ENCODE measurements around the gene NOS3. TPM values are rescaled to one million over a fixed set of nuclear protein-coding genes. Genes with fewer than 3 reads are reported as not detected.

The NOS3 gene
- total and polyA plus RNA-seq, 7 donors, result 1.4 to 13.2 (median 5.8) TPM

DNA sequence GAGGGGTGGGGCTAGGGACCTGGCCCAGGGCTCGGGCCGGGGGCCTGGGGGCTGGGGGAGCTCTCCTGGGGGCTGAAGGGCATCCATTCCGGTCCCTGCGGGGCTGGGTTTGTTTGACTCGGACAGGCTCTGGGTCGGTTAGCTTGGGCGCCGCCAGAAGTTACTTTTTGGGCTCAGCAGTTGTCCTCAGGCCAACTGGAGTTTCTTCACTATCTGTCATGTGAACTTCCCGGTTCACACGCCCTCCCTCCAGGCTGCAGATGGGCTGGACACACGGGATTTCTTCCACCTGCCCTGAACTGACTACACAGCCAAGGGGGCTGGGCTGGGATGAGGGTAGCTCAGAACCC, 72.4 kb downstream of the NOS3 start:
- H3K4me1 ChIP-seq, result peaks cover 25% of the 10 kb centered on the region
- peaks cover 12 to 43% of the 10 kb centered on the region in 2 donors for H3K36me3 ChIP-seq (ENCODE audit: insufficient read depth in 1 of 2, low read depth in 1 of 2)
- TF ChIP-seq, protein P1, sequence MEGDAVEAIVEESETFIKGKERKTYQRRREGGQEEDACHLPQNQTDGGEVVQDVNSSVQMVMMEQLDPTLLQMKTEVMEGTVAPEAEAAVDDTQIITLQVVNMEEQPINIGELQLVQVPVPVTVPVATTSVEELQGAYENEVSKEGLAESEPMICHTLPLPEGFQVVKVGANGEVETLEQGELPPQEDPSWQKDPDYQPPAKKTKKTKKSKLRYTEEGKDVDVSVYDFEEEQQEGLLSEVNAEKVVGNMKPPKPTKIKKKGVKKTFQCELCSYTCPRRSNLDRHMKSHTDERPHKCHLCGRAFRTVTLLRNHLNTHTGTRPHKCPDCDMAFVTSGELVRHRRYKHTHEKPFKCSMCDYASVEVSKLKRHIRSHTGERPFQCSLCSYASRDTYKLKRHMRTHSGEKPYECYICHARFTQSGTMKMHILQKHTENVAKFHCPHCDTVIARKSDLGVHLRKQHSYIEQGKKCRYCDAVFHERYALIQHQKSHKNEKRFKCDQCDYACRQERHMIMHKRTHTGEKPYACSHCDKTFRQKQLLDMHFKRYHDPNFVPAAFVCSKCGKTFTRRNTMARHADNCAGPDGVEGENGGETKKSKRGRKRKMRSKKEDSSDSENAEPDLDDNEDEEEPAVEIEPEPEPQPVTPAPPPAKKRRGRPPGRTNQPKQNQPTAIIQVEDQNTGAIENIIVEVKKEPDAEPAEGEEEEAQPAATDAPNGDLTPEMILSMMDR (IDR thresholded peaks at IDR 0.05), result no peak
- peak overlapping the region; percentile 69 for H3K27ac ChIP-seq
- intact Hi-C loops (cut with DNase I), result no loop called here
- H3K9me3 ChIP-seq, result no peaks in the 10 kb centered on the region
- peak overlapping the region; percentile 28 for H3K4me3 ChIP-seq
- ATAC-seq, result peak; percentile 7 to 31 (median 15)
- WGBS, 3 donors, result 41 to 63% (median 46%) methylated on average over 11 of the region's 11 CpGs
- peak; percentile 64 to 71 for DNase-seq
- no peaks in the 10 kb centered on the region for H3K27me3 ChIP-seq (ENCODE audit: insufficient read depth in 3 of 3, low read length in 2 of 3)

Other genes starting within 250 kb of the NOS3 start
- 10 to 100 TPM in 1 of 4 donors, 1 to 10 TPM in 3; 3.4 to 15.9 (median 4.9) TPM for gene TMEM176B, start 190.7 kb upstream of the NOS3 start, total RNA-seq
- 1 to 10 TPM; 2.2 to 5.6 (median 3.9) TPM for gene TMEM176B, start 190.7 kb upstream of the NOS3 start, polyA plus RNA-seq
- 10 to 100 TPM in 1 of 4 donors, 1 to 10 TPM in 3; 2.9 to 13.7 (median 4.2) TPM for gene TMEM176A, start 190.2 kb upstream of the NOS3 start, total RNA-seq
- gene TMEM176A, start 190.2 kb upstream of the NOS3 start, polyA plus RNA-seq, result 1 to 10 TPM; 2.3 to 3.2 (median 3.0) TPM
- gene AOC1, start 138.5 kb upstream of the NOS3 start, total RNA-seq, result under 1 TPM in 1 of 4 donors, not detected in 3; 0.08 TPM
- gene AOC1, start 138.5 kb upstream of the NOS3 start, polyA plus RNA-seq, result under 1 TPM in 1 of 3 donors, not detected in 2; 0.25 TPM
- under 1 TPM; 0.21 to 0.39 (median 0.22) TPM for gene KCNH2, start 12.7 kb upstream of the NOS3 start, total RNA-seq
- under 1 TPM; 0.18 to 0.48 (median 0.20) TPM for gene KCNH2, start 12.7 kb upstream of the NOS3 start, polyA plus RNA-seq
- gene ATG9B, start 33.5 kb downstream of the NOS3 start, total RNA-seq, result not detected
- under 1 TPM; 0.12 to 0.18 (median 0.18) TPM for gene ATG9B, start 33.5 kb downstream of the NOS3 start, polyA plus RNA-seq
- gene ABCB8, start 37.4 kb downstream of the NOS3 start, total RNA-seq, result 10 to 100 TPM; 13.2 to 20.7 (median 19.2) TPM
- 10 to 100 TPM in 2 of 3 donors, 1 to 10 TPM in 1; 9.3 to 16.6 (median 12.9) TPM for gene ABCB8, start 37.4 kb downstream of the NOS3 start, polyA plus RNA-seq
- 1 to 10 TPM; 2.1 to 6.2 (median 3.9) TPM for gene ASIC3, start 57.5 kb downstream of the NOS3 start, total RNA-seq
- 1 to 10 TPM; 1.8 to 5.0 (median 1.8) TPM for gene ASIC3, start 57.5 kb downstream of the NOS3 start, polyA plus RNA-seq
- gene CDK5, start 66.9 kb downstream of the NOS3 start, total RNA-seq, result 1 to 10 TPM; 3.8 to 6.4 (median 5.4) TPM
- gene CDK5, start 66.9 kb downstream of the NOS3 start, polyA plus RNA-seq, result 10 to 100 TPM in 1 of 3 donors, 1 to 10 TPM in 2; 5.7 to 15.2 (median 6.2) TPM
- gene SLC4A2, start 68.6 kb downstream of the NOS3 start, total RNA-seq, result 10 to 100 TPM; 26.5 to 36.0 (median 31.3) TPM
- 10 to 100 TPM; 26.9 to 39.8 (median 33.5) TPM for gene SLC4A2, start 68.6 kb downstream of the NOS3 start, polyA plus RNA-seq
- gene FASTK, start 89.8 kb downstream of the NOS3 start, total RNA-seq, result 100 to 1,000 TPM in 3 of 4 donors, 10 to 100 TPM in 1; 87.1 to 126 (median 111) TPM
- 100 to 1,000 TPM; 132 to 194 (median 151) TPM for gene FASTK, start 89.8 kb downstream of the NOS3 start, polyA plus RNA-seq
- gene TMUB1, start 92.5 kb downstream of the NOS3 start, total RNA-seq, result 10 to 100 TPM; 41.7 to 55.5 (median 44.4) TPM
- 100 to 1,000 TPM in 1 of 3 donors, 10 to 100 TPM in 2; 76.9 to 121 (median 85.3) TPM for gene TMUB1, start 92.5 kb downstream of the NOS3 start, polyA plus RNA-seq
- 10 to 100 TPM; 39.3 to 52.2 (median 51.4) TPM for gene AGAP3, start 95.5 kb downstream of the NOS3 start, total RNA-seq
- 10 to 100 TPM; 38.4 to 75.3 (median 44.7) TPM for gene AGAP3, start 95.5 kb downstream of the NOS3 start, polyA plus RNA-seq
- 1 to 10 TPM in 1 of 4 donors, under 1 TPM in 2, not detected in 1; 0.38 to 1.9 (median 0.91) TPM for gene GBX1, start 176.7 kb downstream of the NOS3 start, total RNA-seq
- under 1 TPM; 0.07 to 0.93 (median 0.21) TPM for gene GBX1, start 176.7 kb downstream of the NOS3 start, polyA plus RNA-seq
- gene ASB10, start 196.2 kb downstream of the NOS3 start, total RNA-seq, result 10 to 100 TPM in 3 of 4 donors, 1 to 10 TPM in 1; 9.7 to 29.6 (median 23.0) TPM
- gene ASB10, start 196.2 kb downstream of the NOS3 start, polyA plus RNA-seq, result 10 to 100 TPM in 2 of 3 donors, 1 to 10 TPM in 1; 3.8 to 25.2 (median 22.5) TPM
- under 1 TPM in 1 of 4 donors, not detected in 3; 0.83 TPM for gene H2BK1, start 219.5 kb downstream of the NOS3 start, total RNA-seq
- not detected for gene H2BK1, start 219.5 kb downstream of the NOS3 start, polyA plus RNA-seq
- 10 to 100 TPM; 35.7 to 66.7 (median 57.5) TPM for gene ABCF2, start 236.2 kb downstream of the NOS3 start, total RNA-seq
- gene ABCF2, start 236.2 kb downstream of the NOS3 start, polyA plus RNA-seq, result 10 to 100 TPM; 49.8 to 94.0 (median 66.3) TPM
- gene CHPF2, start 241.5 kb downstream of the NOS3 start, total RNA-seq, result 10 to 100 TPM in 3 of 4 donors, 1 to 10 TPM in 1; 8.8 to 19.8 (median 11.4) TPM
- gene CHPF2, start 241.5 kb downstream of the NOS3 start, polyA plus RNA-seq, result 10 to 100 TPM in 1 of 3 donors, 1 to 10 TPM in 2; 5.3 to 19.2 (median 8.0) TPM

Measured in psoas muscle (tissue), 8 donors.